ENCODE measurements around the gene INTS3.

The INTS3 gene

DNA sequence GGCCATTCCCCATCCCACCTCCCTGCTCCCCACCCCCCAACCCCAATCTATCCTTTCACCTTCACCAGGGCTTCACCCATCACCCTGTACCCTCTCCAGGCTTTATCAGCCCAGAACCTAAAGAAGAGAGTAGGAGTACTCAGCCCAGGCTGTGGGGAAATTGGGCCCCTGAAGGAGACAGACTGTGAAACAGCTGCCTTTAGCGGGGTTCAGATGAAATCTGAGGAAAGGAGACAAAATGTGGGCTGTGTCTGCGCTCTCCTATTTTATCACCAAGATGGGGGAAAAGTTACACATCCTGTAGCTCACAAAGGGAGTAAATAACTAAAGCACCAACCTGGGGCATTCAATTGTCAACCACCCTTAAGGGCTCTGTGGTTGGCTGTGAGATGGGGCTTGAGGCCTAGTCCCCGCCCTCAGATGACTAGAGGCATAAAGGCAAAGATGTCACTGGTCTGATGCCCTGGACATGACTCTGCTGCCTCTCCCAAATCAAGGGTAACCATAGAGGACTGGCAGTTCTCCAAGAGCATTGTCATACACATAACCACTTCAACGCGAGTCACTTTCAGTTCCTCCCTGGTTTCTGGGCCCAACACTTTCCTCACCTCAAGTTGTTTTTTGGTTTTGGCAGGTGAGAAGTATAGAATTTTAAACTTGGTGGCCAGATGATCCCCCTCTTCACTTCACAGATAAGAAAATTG, 77.3 kb downstream of the INTS3 start:
- H3K27me3 ChIP-seq = no peaks in the 10 kb centered on the region
- H3K4me3 ChIP-seq = no peak overlapping the region
- H3K36me3 ChIP-seq = peaks cover 17 to 58% (median 29%) of the 10 kb centered on the region in 3 donors
- TF ChIP-seq, protein P1, sequence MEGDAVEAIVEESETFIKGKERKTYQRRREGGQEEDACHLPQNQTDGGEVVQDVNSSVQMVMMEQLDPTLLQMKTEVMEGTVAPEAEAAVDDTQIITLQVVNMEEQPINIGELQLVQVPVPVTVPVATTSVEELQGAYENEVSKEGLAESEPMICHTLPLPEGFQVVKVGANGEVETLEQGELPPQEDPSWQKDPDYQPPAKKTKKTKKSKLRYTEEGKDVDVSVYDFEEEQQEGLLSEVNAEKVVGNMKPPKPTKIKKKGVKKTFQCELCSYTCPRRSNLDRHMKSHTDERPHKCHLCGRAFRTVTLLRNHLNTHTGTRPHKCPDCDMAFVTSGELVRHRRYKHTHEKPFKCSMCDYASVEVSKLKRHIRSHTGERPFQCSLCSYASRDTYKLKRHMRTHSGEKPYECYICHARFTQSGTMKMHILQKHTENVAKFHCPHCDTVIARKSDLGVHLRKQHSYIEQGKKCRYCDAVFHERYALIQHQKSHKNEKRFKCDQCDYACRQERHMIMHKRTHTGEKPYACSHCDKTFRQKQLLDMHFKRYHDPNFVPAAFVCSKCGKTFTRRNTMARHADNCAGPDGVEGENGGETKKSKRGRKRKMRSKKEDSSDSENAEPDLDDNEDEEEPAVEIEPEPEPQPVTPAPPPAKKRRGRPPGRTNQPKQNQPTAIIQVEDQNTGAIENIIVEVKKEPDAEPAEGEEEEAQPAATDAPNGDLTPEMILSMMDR (IDR thresholded peaks at IDR 0.05) = no peak
- no peak overlapping the region for H3K27ac ChIP-seq
- peak; percentile 64 to 75 for DNase-seq
- intact Hi-C loops (cut with DNase I; ENCODE audit: low total_unique reads) = loop anchor here (10.0 kb wide), 1 partner anchor 460 kb away; no protein-coding TSS in a partner anchor
- no peaks in the 10 kb centered on the region for H3K9me3 ChIP-seq
- H3K4me1 ChIP-seq = no peaks in the 10 kb centered on the region

DNA sequence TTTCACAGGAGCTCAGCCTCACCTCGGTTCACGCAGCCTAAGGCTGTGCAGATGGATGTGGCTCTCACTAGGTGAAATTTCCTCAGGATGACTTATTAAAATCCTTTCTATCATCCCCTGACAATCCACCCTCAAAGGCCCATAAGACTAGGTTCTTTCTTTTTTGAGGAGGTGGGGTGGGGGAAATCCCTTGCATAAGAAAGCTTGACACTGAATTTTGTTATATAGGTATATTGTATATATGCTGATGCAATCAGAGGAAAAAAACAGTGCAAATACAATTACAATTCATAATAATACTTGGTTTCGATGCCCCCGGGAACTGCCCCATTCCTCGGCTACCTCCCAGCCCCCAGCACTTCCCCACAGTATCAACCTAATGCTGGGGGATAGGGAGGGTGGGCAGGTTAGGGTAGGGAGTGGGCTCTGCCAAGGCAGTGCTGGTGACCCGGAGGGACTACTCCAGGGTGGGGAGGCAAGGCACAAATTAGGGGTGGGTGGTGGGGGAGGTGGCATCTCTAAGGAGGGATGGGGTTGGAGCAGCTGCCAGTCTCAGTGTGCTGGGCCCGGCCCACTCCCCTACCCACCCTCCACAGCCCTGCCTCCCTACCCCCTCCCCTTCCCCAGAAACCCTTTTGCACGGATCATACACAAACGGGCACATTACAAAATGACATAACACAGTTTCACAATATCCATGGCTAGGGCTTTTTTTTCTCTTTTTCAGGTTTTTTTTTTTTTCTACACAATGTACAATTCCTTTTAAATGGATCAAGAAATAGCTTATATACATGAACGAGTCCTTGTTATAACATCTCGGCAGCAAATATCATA, 78.3 kb downstream of the INTS3 start:
- no peaks in the 10 kb centered on the region for H3K9me3 ChIP-seq
- peak in 1 of 2 donors; percentile 40 for DNase-seq
- H3K4me3 ChIP-seq = no peak overlapping the region
- intact Hi-C loops (cut with DNase I; ENCODE audit: low total_unique reads) = loop anchor here (10.0 kb wide), 1 partner anchor 459 kb away; no protein-coding TSS in a partner anchor
- H3K27me3 ChIP-seq = no peaks in the 10 kb centered on the region
- no peak overlapping the region for H3K27ac ChIP-seq
- H3K4me1 ChIP-seq = no peaks in the 10 kb centered on the region
- peaks cover 26 to 64% (median 38%) of the 10 kb centered on the region in 3 donors for H3K36me3 ChIP-seq
- TF ChIP-seq, protein P1 (IDR thresholded peaks at IDR 0.05) = no peak

DNA sequence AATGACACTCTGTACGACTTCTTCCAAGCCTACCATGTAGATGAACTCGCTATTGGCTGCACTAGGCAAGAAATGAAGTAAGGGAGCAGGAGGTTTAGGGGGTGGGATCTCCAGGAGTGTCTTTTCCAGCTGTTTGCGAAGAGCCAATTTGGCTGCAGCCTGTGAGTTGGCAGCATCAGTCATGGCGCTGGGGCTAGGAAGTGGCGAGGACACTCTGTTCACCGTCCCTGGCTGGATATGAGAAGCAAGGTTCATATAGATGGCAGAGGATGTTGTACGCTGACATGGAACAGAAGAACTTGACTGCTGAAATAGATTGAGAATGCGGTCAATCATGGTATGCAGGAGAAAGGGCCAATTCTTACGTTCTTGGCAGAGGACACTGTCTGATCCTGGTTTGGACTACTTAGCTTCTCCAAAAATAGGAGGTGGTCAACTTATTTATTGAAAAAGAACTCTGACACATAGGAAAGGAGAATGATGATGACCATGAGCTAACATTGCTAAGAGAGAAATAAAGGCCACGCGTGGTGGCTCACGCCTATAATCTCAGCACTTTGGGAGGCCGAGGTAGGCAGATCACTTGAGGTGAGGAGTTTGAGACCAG, 88.5 kb downstream of the INTS3 start:
- intact Hi-C loops (cut with DNase I; ENCODE audit: low total_unique reads) = no loop called here
- Histone ChIP-seq H3K27me3 (no peaks in the 10 kb centered on the region), H3K27ac (peak overlapping the region; percentile 4 to 23), H3K36me3 (peaks cover 59 to 74% (median 71%) of the 10 kb centered on the region in 3 donors), H3K4me3 (no peak overlapping the region), H3K9me3 (no peaks in the 10 kb centered on the region), H3K4me1 (no peaks in the 10 kb centered on the region)
- TF ChIP-seq, protein P1 (IDR thresholded peaks at IDR 0.05) = no peak
- no peak for DNase-seq

DNA sequence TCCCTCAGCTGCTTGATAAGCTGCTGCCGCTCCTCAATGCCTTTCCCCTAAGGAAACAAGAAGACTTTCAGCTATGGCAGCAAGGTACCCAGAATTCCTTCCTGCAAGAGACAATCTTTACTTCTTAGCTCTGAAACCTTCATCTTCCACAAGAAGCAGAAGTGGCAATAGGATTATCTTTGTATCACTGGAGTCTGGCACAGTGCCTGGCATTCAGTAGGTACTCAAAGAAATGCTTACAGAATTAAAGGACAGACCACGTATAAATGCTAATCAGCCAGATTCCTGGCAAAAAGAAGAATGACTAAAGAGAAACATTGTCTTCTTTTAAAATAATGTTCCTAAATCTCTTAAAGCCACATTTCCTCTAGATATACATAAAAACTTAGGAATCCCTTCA, 91.0 kb downstream of the INTS3 start:
- Histone ChIP-seq H3K4me3 (no peak overlapping the region), H3K36me3 (peaks cover 35 to 49% (median 47%) of the 10 kb centered on the region in 3 donors), H3K27me3 (no peaks in the 10 kb centered on the region), H3K27ac (no peak overlapping the region), H3K9me3 (no peaks in the 10 kb centered on the region), H3K4me1 (no peaks in the 10 kb centered on the region)
- intact Hi-C loops (cut with DNase I; ENCODE audit: low total_unique reads) = no loop called here
- TF ChIP-seq, protein P1 (IDR thresholded peaks at IDR 0.05) = no peak
- no peak for DNase-seq

All from tibial artery (tissue), 4 donors.